OCI-M1 (cell line): ENCODE data around the gene COQ8B.

Experiments used
- DNase-seq: peaks from one replicate; lab custom pipeline; 2025; lab: John Stamatoyannopoulos, UW

Gene COQ8B

DNA sequence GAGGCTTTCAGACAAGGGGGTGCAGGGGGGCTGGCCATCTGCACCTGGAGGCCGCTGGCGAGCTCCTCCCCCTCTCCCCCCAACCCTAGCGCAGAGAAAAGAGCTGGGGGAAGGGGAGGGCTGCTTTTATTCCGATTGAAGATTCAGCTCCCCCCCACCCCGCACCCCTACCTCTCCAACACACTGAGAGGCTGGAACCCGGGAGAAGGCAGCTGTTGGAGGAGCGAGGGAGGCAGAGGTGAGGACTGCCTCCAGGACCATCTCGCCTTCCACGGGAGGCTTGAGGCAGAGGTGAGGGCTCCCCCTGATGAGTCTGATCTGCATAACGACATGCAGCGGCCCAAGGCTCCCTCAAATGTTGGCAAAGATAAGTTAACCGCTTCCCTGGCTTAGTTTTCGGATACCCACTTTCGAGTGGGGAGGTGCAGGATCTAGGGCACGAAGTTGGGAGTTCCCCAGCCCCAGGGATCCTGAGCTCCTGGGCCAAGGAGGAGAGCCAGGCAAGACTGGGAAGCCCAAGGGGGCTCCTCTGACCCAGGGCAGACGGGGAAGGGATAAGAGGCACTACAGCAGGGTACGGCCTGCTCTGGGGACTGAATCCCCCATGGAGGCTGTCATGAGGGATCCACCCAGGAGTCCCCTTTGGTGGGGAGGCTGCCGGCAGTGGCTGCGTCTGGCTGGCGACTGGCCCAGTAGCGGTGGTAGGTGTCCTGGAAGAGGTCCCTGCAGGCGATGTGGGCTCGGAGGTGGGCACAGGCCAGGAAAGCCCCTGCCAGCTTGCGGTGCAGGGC lies 25.1 kb downstream of the COQ8B start:
- peak; percentile 55 for DNase-seq

DNA sequence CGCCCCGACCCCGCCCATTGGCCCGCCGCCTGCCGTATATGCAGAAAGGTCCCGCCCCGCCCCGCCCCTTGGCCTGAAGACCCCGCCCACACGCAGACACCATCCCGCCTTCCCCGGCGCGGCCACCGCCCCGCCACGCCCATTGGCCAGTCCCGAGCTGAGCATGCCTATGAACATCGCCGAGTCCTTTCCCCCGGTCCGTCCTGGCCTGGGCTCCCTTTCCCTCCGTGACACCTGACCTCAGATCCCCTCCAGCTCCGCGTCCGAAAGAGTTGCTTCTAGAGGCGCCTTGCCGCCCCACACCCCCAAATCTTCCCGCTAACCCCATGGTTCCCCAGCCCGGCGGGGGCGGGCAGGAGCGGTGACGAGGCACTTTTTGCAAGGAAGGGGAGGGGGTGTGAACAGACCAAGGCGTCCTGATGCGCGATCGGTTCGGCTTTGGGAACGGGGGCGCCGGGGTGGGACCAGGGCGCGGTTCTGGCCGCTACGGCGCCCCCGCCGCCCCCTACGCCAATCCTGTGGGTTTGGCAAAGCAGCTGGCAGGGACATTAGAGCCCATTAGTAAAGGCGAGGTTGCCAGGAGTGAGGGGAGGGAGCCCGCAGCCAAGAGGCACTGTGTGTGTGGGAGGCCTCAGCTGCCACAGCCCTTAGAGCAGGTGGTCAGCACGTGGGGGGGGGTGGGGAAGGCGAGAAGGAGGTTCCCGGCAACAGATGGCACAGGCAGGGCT lies 25.8 kb downstream of the COQ8B start:
- peak; percentile 94 for DNase-seq

DNA sequence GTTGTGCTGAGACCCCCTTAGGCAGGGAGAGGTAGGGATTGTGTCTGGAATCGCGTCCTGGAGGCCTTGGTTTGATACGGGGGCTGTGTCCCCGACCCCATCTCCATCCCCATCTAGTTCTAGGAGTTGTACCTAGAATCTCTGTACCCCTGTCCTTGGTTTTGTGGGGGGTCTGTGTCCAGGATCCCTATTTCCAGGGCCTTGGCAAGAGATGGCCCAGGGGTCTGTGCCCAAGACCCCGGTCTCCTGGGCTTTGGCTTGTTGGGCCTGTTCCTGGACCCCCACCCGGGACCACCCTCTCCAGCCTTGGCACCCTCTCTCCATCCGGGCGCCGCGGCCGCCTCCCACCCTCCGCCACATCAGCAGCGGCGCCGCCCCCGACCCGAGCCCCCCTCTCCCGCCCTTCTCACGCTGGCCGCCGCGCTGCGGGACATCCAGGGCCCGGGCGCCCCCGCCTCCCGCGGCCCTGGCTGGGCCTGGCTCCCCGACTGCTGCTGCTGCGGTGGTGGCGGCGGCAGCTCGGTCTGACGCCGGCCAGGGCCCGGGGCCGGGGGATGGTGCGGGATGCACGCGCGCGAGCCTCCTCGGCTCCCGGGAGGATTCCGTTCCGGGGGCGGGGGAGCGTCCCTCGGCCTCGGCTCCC lies 26.5 kb downstream of the COQ8B start, which contains the start of gene NUMBL:
Gene NUMBL, minus strand, starts transcription at position 602 of the 643 bp plus-strand sequence. Its CDS starts 168 bp downstream, at position 434.
- DNase-seq: no peak

DNA sequence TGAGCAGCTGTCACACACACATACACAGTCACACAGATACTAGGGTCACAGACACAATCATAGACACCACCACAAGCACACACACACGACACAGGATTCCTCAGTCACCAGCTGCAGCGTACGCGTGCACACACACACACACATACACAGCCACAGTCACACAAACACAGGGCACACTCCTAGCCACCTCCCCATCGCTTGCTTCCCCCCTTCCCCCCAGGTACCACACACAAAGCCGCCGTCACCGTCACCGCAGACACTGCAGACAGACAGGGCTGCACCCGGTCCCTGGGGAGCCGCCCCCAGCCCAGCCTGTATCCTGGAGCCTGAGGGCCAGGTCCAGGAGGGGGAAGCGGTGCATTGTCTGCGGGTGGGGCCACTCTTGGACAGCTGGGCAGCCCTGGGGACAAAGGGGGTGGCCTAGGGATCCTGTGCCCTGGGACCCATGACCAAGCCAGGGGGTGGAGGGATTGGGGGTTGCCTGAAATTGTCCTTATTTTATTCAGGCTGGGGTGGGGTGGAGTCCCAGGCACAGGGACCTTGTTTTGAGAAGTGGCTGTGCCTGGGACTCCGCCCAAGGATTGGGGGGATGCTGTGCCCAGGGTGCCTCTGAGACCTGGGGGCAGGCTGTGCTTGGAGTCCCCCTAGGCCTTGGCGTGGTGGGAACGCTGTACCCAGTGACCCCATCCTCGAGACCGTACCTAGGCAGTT lies 27.2 kb downstream of the COQ8B start:
- DNase-seq: no peak

DNA sequence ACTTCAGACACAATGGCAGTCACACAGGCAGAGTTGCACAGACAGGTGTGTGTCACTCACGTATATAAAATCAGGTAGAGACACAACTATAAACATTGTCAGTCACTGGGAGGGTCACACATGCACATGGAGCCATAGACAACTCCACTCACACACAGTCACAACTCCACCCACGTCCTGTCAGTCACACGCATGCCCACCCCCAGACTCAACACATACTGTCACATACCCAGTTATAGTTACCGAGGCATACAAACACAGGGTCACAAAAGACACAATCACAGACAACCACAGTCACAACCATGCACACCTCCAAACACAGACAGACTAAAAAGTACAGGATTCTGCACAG lies 27.7 kb downstream of the COQ8B start:
- DNase-seq: no peak

DNA sequence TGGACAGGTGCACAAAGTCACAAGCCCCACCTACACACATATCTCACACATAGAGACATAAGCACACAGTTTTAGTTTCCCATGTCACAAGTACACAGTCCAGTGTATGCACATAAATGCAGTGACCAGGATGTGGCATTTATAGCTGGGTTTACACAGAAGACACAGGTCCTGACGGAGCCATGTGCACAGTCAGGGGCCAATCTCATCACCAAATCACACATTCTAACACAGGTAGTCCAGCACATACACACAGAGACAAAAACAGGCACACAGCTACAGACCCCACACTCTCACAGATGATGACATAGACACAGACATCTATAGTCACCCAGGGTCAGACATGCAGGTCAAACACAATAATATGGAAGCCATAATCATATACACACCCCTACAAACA lies 28.4 kb downstream of the COQ8B start:
- DNase-seq: no peak

DNA sequence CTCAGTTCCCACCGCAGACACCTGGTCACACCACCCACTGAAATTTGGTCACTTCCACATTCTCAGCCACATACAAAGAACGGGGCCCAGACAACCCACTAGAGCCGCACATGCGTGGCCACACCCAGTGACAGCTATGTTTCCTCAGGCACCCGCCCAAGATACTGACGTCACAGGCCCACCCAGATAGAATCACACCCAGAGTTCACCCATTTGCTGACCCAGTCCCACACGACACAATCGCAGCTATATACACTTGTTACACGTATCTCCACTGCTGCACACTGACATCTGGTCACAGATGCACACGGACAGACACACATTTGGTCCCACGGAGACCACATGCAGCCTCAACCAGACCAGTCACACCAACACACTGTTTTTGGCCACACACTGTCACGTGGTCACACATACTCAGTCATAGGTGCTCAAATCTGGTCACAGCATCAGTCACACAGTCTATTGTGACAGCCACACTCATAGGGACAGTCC lies 29.1 kb downstream of the COQ8B start:
- DNase-seq: no peak

DNA sequence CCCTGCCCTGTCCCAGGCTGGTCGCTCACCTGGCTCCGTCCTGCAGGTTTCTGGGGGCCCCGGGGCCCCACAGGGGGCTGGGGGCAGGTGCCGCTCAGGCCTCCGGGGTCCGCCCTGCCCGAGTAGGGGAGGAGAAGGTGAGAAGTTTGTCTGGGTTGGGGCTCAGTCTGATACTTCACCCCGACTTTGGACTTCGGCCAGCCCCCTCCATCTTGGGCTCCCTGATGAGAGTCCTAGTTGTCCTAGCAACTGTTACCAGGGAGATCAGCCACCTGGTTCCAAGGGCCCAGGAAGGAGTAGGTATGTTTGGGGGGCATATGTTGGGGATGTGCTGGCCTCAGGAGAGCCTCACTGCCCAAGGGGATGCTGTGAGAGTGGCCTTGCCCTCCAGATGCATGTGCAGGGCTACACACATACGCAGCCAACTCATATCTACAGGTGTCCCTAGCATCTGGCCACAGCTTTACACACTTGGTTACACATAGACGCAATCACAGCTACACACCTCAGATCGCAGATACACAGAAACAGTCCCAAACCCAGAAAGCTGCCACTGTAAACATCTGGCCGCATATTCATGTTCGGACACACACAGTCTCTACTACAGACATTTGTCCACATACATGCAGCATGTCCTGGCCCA lies 29.7 kb downstream of the COQ8B start:
- no peak for DNase-seq

DNA sequence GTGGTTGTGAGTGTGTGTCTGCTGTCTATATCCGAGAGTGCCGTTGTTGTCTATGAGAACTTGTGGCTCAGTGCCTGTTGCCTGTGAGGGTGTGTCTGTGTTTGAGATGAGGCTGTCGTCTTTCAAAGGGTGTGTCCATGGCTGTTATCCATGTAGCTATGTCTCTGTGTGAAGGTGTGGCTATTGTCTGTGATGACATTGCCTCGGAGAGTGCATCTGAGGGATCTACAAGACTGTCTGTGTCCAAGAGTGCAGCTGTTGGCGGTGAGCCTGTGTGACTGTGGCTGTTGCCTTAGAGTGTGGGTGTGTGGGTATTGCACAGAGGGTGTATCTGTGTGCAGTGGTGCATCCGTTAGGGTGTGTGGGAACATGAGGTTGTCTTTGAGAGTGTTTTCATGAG lies 31.1 kb downstream of the COQ8B start:
- no peak for DNase-seq

DNA sequence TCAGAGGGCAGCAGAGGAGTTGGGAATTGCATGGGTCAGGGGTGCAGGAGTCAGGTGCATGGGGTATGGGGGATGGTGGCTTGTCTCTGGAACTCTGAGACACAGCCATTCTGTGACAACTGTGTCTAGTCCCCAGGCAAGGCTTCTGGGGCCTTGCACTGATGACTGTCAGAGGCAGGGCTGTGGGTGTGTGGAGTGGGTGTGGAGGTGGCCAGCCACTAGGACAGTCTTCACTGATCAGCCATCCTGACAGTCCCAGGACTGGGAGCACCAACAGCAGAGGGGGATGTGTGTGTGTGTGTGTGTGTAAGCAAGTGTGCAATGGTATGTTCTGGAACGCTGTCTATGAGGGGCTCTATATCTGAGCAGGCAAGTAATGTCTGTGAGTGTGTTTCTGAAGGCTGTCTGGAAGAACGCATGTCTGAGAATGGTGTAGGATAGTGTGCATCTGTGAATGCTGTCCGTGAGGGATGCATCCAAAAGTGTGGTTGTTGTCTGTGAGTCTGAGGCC lies 31.6 kb downstream of the COQ8B start:
- DNase-seq: no peak

DNA sequence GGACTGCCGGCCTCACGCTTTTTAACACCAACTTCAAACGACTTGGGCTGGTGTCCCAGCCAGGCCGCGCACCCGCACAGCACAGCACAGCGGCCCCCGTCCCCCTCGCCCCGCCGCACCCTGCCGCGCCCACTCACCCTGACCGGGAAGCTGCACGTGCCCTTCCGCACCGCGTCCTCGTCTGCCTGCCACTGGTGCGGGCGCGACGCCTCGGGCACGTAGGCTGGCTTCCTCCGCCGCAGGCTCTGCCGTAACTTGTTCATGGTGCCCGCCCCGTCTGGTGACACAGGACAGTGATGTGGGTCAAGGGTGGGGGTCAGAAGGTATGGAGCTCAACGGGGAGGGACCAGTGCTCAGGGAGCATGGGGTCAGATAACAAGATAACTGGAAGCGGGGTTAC lies 32.4 kb downstream of the COQ8B start:
- DNase-seq: no peak

DNA sequence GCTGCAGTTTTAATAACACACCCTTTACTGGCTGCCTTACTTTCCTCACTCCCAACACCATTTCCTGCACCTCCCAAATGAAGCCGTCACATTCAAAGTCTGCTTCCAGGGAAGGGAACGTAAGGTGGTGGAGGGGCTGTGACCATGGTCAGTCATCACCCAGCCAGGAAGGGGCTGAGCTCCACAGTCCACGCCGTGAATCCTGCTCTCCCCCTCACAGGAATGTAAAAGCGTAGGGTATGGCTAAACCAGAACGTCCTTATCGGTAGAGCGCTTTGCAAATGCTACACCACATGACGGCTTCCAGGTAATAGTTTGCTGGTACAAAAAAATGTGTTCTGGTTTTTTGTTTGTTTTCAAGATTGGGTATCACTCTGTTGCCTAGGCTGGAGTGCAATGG lies 33.2 kb downstream of the COQ8B start:
- no peak for DNase-seq

DNA sequence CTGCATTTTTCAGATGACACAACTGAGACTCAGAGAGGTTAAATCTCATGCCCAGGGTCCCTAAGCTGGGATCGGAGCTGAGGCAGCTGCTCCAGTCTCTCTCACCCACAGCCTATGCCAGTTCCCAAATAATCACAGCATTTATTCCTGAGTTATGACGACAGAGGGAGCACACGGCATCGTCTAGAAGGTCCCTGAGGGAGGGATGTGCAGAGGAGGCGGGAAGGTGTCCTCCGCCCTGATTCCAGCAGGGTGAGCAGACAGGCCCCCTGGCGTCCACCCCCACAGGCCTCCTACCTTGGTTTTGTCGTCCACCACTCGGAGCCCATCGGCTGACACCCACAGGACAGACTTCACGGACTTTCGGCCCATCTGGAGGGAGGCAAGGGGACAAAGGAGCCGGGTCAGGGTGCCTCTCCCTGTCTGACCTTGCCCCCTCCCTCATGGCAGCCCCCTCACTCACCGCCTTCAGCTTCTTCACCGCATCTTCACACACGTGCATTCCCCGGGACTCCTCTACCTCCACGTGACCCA lies 34.2 kb downstream of the COQ8B start:
- DNase-seq: no peak

DNA sequence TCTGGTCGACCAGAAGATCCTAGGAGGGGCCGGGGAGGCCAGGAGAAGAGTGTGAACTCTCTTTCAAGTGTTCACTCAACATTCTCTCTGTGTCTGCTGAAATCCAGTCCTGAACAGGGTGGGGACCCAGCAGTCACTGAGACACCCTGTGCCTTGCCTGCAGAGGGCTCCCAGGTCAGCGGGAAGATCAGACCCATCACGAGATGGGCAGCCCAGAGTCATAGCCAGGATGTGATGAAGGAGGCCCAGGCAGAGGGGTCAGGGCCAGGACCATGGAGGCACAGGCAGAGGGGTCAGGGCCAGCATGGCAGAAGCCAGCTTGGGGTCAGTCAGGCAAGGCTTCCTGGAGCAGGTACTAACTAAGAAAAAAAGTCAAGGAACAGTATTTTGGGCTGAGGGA lies 35.6 kb downstream of the COQ8B start:
- DNase-seq: no peak

DNA sequence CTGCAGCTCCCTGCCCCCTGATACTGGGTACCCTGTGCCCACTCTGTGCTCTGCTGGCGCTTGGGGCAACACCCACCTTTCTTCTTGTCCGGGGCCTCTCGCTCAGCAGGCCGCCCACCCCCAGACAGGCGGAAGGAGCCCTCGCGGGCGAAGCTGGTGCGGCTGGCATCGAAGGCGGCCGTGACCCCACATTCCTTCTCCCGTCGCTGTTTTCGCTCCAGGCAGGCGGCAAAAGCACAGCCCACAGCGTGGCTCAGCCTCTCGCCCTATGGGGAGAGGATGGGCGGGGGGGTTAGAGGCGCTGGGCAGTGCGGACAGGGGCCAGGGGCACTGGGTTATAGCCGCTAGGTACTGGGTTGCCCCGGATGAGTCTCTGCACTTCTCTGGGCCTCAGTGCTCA lies 39.5 kb downstream of the COQ8B start:
- no peak for DNase-seq

DNA sequence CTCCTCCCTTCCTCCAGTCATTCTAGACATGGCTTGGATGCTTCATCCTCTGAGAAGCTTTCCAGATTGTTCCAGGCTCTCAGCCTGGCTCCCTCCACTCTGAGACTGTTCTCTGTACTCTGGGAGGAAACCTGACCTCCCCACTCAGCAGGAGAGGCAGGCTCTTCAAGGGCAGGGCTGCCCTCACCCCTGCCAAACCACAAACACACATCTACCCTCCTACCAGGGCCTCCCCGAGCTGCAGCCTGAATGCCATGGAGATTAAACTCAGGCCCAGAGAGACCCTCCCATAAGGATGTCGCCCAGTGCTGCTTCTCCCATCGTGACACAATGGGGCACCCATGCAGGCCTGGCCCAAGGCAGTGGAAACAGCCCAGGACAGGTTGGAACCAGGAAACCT lies 42.4 kb downstream of the COQ8B start:
- DNase-seq: no peak

DNA sequence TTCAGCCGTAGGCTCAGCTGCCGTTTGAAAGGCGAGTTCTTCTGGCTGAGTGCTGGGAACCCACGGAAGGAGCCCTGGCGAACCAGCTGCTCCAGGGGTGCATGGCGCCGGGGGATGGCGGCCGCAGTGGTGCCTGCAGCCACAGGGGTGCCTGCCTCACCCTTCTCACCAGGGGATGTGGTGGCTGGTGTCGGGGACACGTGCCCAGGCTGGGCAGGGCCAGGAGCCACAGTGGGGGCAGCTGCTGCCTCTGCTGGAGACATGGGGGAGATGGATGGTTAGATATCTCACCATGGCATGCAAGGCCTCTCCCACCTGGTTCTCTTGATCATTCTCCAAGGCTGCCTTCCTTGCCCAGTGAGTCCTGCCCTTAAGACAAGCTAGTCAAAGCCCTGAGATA lies 43.3 kb downstream of the COQ8B start:
- DNase-seq: no peak

DNA sequence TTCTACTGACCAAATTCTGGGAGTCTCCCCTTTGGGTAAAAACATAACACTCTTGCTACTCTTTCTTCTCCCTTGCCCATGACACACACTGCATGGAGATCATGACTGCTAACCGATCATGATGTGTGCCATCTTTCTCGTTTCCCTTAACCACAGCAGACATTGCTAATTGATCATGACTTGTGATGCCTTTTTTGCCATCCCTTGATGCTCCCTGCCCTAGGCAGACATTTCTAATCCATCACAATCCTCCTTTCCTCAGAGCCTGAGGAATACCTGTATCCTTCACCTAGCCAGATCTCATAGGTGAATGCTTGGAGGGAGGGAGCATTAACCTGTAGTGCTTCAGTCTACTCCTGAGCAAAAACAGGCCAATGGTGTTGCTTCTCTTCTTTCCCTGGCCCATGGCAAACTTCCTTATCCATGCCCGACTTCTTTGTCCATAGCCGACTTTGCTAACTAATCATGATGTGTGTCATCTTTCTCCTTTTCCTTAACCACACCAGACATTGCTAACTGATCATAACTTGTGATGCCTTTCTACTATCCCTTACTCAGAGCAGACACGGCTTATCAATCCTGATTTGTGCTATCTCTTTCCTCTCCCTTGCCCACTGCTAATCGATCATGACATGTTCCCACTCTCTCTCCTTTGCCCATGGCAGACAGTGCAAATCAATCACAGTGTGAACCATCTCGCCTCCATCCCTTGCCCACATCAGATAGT lies 44.0 kb downstream of the COQ8B start:
- no peak for DNase-seq

DNA sequence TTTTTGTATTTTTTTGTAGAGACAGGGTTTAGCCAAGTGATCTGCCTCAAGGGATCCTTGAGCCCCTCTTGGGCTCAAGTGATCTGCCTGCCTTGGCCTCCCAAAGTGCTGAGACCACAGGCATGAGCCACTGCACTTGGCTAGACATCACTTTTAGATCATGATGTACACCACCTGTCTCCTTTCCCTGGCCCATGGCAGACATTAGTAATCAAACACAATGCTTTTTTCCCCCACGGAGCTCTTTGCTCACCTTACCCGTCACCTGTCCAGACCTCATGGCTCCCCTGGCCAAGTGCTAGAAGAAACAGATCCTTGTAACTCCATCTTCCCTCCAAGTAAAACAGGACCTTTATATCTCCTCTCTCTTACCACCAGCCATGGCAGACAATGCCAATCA lies 44.6 kb downstream of the COQ8B start:
- no peak for DNase-seq

DNA sequence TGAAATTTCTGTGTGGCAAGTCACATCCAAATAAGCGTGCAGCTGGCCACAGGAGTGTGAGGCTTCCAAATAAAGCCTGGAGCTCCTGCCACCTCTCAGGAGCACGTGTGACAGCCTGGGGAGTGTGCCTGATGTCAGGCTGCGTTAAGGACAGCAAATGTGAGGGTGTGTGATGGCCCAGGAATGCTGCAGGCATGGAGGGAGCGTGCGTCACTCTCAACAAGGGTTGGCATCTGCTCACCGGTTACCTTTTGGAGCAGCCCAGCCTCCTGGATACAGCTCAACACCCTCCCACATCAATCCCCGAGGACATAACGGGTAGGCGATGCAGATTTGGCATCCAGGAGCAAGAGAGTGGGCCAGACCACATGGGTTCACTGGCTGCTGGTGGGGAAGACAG lies 45.3 kb downstream of the COQ8B start:
- DNase-seq: no peak
